CD4-positive, alpha-beta memory T cell (primary cell): Measurements from ENCODE around the gene GOLPH3. TPM values are rescaled to one million over a fixed set of nuclear protein-coding genes. Genes with fewer than 3 reads are reported as not detected.
"Not testable (repeated sequence)": the region's sequence is repeated elsewhere in the genome, so short reads cannot be mapped to it uniquely, and the experiment has no call there.

Source experiments
- CTCF ChIA-PET: fragments of 350-600 bp; sonication (Branson Sonifier 250); formaldehyde crosslinking; loops from one replicate; lab custom pipeline; 2021; ENCODE audit warnings: inconsistent platforms; ENCODE audit not compliant: partially characterized antibody; lab: Charles Lee
- POLR2A ChIA-PET: fragments of 350-600 bp; sonication (Branson Sonifier 250); formaldehyde crosslinking; loops from one replicate; lab custom pipeline; 2021; ENCODE audit not compliant: partially characterized antibody; lab: Charles Lee
- DNase-seq, 5 donors: peaks; one replicate each; pipeline versions ENCODE4 v3.0.0 to v3.0.0-alpha.2; 2020 to 2022; ENCODE audit warnings: mixed read lengths in 1 of 5
- H3K27ac ChIP-seq: one replicate; pipeline ENCODE4 v1.7.0; 2013; ENCODE audit warnings: low read depth, low read length
- H3K27me3 ChIP-seq: 2 replicates; pipeline ENCODE4 v1.7.0; 2013; ENCODE audit warnings: mild to moderate bottlenecking, low read length, moderate library complexity; ENCODE audit not compliant: insufficient read depth
- H3K36me3 ChIP-seq: 2 replicates; pipeline ENCODE4 v1.7.0; 2013; ENCODE audit warnings: mild to moderate bottlenecking, low read length, moderate library complexity; ENCODE audit not compliant: insufficient read depth
- H3K4me1 ChIP-seq: 2 replicates; pipeline ENCODE4 v1.7.0; 2013; ENCODE audit warnings: mild to moderate bottlenecking, low read length, moderate library complexity; ENCODE audit not compliant: insufficient read depth
- H3K4me3 ChIP-seq, 2 donors: one replicate each; pipeline ENCODE4 v1.7.0; 2013; ENCODE audit warnings: low read length in 2 of 2, mild to moderate bottlenecking in 1 of 2
- H3K9me3 ChIP-seq, 2 donors: one replicate each; pipeline ENCODE4 v1.7.0; 2013; ENCODE audit warnings: low read length in 2 of 2, control low read depth in 1 of 2; ENCODE audit not compliant: control insufficient read depth in 1 of 2
- H3K27ac Mint-ChIP-seq, 7 donors: one replicate each; pipeline ENCODE4 v1.8.0; 2020 to 2021; ENCODE audit warnings: mixed read lengths in 7 of 7, mild to moderate bottlenecking in 6 of 7, inconsistent platforms in 3 of 7, moderate library complexity in 3 of 7
- H3K27me3 Mint-ChIP-seq, 2 donors: one replicate each; pipeline ENCODE4 v1.8.0; 2020 to 2021; ENCODE audit warnings: mixed read lengths in 2 of 2
- H3K36me3 Mint-ChIP-seq, 2 donors: one replicate each; pipeline ENCODE4 v1.8.0; 2020 to 2021; ENCODE audit warnings: mixed read lengths in 2 of 2, inconsistent platforms in 1 of 2, mild to moderate bottlenecking in 1 of 2
- H3K4me1 Mint-ChIP-seq, 4 donors: one replicate each; pipeline ENCODE4 v1.8.0; 2020 to 2021; ENCODE audit warnings: mixed read lengths in 4 of 4, mild to moderate bottlenecking in 1 of 4
- H3K4me3 Mint-ChIP-seq, 8 donors: one replicate each; pipeline ENCODE4 v1.8.0; 2020 to 2021; ENCODE audit warnings: mixed read lengths in 8 of 8, mild to moderate bottlenecking in 7 of 8, moderate library complexity in 6 of 8, inconsistent platforms in 3 of 8
- H3K9me3 Mint-ChIP-seq, 8 donors: one replicate each; pipeline ENCODE4 v1.8.0; 2020 to 2021; ENCODE audit warnings: mixed read lengths in 8 of 8, mild to moderate bottlenecking in 5 of 8, inconsistent platforms in 3 of 8, moderate library complexity in 1 of 8
- intact Hi-C: fragments of 100-400 bp; cut with micrococcal nuclease; formaldehyde crosslinking; loops from one replicate; pipeline ENCODE4 v1.15.1; 2023
- polyA plus RNA-seq, 2 donors: library from polyadenylated mRNA; unstranded; fragments of 300-500 nt; fragmentation: Illumina TruSeq; gene quantifications; one replicate each; pipeline ENCODE4 v1.2.3, GENCODE V29; 2021
- total RNA-seq, 2 experiments: library from RNA; stranded (reverse); gene quantifications; one replicate each; pipeline ENCODE4 v1.2.3, GENCODE V29; 2021

The GOLPH3 gene
- total RNA-seq (10 to 100 TPM; 67.4 to 74.5 TPM), polyA plus RNA-seq (100 to 1,000 TPM in 1 of 2 donors, 10 to 100 TPM in 1; 98.0 to 107 TPM)

DNA sequence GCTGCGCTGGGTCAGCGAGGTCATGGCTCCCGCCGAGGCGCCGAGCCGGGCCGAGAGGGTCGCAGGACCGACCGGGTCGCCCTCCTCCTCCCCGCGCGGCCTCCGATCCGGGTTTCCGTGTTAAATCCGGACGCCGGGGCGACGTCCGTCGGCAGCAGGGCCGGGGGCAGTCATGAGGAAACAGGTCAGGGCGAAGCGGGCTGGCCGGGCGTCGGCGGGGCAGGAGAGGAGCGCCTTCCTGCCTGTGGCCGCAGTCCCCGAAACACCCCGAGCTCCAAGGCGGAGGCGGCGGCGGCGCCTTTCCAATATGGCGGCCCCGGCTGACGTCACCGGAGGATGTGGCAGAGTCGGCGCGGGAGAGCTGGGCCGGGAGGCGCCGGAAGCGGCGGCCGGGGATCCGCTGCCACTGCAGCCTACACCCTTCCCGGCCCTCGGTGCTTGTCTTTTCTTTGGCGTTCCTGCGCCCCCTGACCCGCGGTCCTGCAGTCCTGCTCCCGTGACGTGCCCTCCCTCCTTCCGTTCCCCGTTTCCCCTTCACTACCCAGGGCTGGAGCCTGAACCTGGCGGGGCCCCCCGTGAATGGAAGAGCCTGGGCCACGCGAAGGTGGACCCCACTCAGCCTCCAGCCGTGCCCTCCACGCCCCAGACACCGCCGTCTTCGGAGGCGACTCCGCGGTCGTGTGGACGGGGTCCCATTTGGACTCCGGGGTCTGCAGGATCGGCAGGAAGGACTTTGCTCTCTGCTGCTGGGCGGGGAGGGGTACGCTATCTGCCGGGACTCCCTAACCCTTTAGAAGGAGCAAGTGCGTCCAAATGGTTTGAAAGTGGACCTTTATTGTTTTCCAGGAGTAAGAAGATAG is at the start of gene GOLPH3:
TSS of gene GOLPH3 (minus strand) at position 309 of the 860 bp plus-strand sequence. CDS start at position 24, 285 bp downstream.
- H3K4me1 Mint-ChIP-seq = peaks cover 24 to 52% (median 31%) of the 10 kb centered on the region in 4 donors
- peaks cover 0 to 2% (median 0%) of the 10 kb centered on the region in 8 donors for H3K9me3 Mint-ChIP-seq
- CTCF ChIA-PET = interaction anchor here (0.6 to 1.1 kb wide), 6 partner anchors 9 to 416 kb away, joined by 3 read pairs; no protein-coding TSS in a partner anchor
- H3K27me3 Mint-ChIP-seq = peaks cover 2 to 7% of the 10 kb centered on the region in 2 donors
- peak within 1 kb of the TSS; percentile 62 to 69 for H3K4me3 ChIP-seq
- peaks cover 18 to 37% of the 10 kb centered on the region in 2 donors for H3K36me3 Mint-ChIP-seq
- POLR2A ChIA-PET = interaction anchor here (0.8 to 3.9 kb wide), 15 partner anchors 10 to 415 kb away, joined by 3 to 19 read pairs (median 5); partner anchors contain the start of genes MTMR12, SUB1 and ZFR
- intact Hi-C loops = loop anchor here (1.0 to 5.0 kb wide), 6 partner anchors 42 to 642 kb away; partner anchors contain the start of genes C5orf22, DROSHA, SUB1 and ZFR
- no peaks in the 10 kb centered on the region for H3K9me3 ChIP-seq
- peak; percentile 89 to 94 (median 91) for DNase-seq
- peak within 1 kb of the TSS; percentile 93 to 99 (median 99) for H3K27ac Mint-ChIP-seq
- H3K27ac ChIP-seq = peak within 1 kb of the TSS; percentile 98
- H3K4me1 ChIP-seq = peaks cover 31% of the 10 kb centered on the region
- H3K36me3 ChIP-seq = no peaks in the 10 kb centered on the region
- H3K27me3 ChIP-seq = no peaks in the 10 kb centered on the region
- peak within 1 kb of the TSS; percentile 94 to 99 (median 98) for H3K4me3 Mint-ChIP-seq

DNA sequence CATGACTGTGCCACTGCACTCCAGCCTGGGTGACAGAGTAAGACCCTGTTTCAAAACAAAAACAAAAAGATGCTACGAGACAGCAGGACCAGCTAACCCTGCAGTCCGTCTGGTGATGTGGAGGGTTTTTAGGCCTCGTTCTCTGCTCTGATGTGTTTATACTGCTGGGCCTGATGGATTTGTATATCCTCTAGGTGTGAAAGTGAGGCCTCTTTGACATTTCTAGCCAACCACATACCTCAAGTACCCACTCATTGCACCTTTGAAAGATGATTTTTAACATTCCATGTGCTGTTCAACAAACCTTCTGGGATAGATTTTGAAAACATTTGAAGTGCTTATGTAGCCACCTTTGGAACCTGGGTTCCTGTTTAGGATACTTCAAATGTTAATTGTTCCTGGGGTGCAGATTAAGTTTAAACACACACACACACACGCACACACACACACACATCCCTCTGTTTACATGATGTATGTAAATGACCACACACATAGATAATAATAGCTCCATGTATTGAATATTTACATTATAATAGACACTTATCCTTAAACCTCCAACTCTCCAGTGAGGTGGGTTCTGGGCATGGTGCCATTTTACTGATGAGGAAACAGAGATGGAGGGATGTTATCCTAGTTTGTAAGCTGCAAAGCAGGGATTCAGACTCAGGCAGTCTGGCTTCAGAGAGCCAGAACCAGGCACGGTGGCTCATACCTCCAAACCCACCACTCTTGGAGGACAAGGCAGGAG is 48.8 kb upstream of the GOLPH3 start:
- ChIA-PET POLR2A (no interaction called here), CTCF (interaction anchor here (3.4 to 6.1 kb wide), 2 partner anchors 10 to 107 kb away, joined by 12 to 35 read pairs; no protein-coding TSS in a partner anchor)
- no peak overlapping the region for H3K27ac Mint-ChIP-seq
- no peaks in the 10 kb centered on the region for H3K36me3 ChIP-seq
- no peak for DNase-seq
- H3K27ac ChIP-seq = no peak overlapping the region
- intact Hi-C loops = no loop called here
- H3K4me3 ChIP-seq = no peak overlapping the region
- H3K27me3 ChIP-seq = no peaks in the 10 kb centered on the region
- no peaks in the 10 kb centered on the region for H3K9me3 ChIP-seq
- H3K4me1 Mint-ChIP-seq = no peaks in the 10 kb centered on the region
- no peaks in the 10 kb centered on the region for H3K27me3 Mint-ChIP-seq
- no peaks in the 10 kb centered on the region for H3K9me3 Mint-ChIP-seq
- no peak overlapping the region for H3K4me3 Mint-ChIP-seq
- H3K36me3 Mint-ChIP-seq = peaks cover 0 to 11% of the 10 kb centered on the region in 2 donors
- H3K4me1 ChIP-seq = no peaks in the 10 kb centered on the region

DNA sequence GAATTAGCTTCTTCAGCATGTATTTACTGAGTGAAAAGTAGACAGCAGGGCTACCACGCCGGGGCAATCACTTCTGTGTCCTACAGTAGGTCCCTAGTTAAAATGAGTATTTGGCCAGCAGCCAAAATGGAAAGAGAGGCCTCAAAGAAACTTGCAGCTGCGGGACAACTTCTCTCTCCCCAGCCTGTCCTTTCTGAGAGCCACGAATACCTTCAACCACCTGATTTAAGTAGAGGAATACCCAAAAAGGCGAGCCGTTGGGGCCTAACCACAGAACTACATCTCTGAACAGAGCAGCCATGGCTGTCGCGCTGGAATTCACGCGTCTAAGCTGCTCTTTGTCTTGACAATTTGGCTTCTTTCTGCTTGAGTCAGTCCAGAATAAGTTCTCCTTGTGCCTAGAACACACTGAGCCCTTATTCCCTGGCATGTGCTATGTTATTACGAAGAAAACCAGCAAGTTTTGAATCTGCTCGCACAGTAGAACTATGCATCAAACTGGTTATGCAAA is 43.8 kb upstream of the GOLPH3 start:
- H3K4me3 Mint-ChIP-seq = no peak overlapping the region
- ChIA-PET POLR2A (no interaction called here), CTCF (interaction anchor here (2.8 kb wide), 1 partner anchor 14 kb away, joined by 8 read pairs; no protein-coding TSS in a partner anchor)

DNA sequence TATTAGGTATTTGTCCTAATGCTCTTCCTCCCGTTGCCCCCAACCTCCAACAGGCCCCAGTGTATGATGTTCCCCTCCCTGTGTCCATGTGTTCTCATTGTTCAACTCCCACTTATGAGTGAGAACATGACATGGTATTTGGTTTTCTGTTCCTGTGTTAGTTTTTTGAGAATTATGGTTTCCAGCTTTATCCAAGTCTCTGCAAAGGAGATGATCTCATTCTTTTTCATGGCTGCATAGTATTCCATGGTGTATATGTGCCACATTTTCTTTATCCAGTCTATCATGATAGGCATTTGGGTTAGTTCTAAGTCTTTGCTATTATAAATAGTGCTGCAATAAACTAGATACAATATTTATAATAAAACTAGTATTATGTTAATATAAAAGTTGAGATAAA is 40.2 kb upstream of the GOLPH3 start:
- CTCF ChIA-PET, intact Hi-C loops: not testable (repeated sequence)

More for the DNA sequence above, 43.8 kb upstream of the GOLPH3 start:
- Histone ChIP-seq H3K4me3 (no peak overlapping the region), H3K36me3 (no peaks in the 10 kb centered on the region), H3K4me1 (no peaks in the 10 kb centered on the region), H3K27ac (no peak overlapping the region), H3K9me3 (no peaks in the 10 kb centered on the region), H3K27me3 (no peaks in the 10 kb centered on the region)
- H3K27ac Mint-ChIP-seq = no peak overlapping the region
- no peaks in the 10 kb centered on the region for H3K9me3 Mint-ChIP-seq
- H3K27me3 Mint-ChIP-seq = no peaks in the 10 kb centered on the region
- H3K4me1 Mint-ChIP-seq = no peaks in the 10 kb centered on the region
- intact Hi-C loops = no loop called here
- DNase-seq = no peak
- H3K36me3 Mint-ChIP-seq = no peaks in the 10 kb centered on the region

DNA sequence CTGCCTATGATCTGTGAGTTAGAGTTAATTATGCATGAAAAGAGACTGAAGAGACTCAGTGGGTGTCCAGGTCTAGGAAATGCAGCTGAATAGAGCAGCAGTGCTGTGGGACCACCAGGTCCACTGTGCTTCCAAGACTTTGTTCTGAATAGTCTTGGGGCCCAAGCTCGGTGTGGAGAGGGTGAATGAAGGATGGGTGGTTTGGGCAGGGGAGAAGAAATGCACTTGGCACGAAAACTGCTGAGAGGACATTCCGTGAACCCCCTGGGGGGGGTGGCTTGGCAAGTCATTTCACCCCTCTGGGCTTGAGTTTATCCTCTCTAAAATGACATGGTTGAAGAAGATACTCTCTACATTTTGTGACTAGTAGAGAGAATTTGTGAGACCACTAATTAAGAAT is 36.0 kb upstream of the GOLPH3 start:
- Mint-ChIP-seq H3K27ac (peak overlapping the region in 2 of 7 donors; percentile 35 to 42), H3K9me3 (no peaks in the 10 kb centered on the region), H3K36me3 (no peaks in the 10 kb centered on the region), H3K4me1 (peaks cover 4 to 16% (median 7%) of the 10 kb centered on the region in 4 donors), H3K27me3 (no peaks in the 10 kb centered on the region), H3K4me3 (no peak overlapping the region)
- H3K4me1 ChIP-seq = peaks cover 8% of the 10 kb centered on the region
- H3K27me3 ChIP-seq = no peaks in the 10 kb centered on the region
- intact Hi-C loops = no loop called here
- no peak overlapping the region for H3K27ac ChIP-seq
- no peak for DNase-seq
- no peaks in the 10 kb centered on the region for H3K9me3 ChIP-seq
- no peaks in the 10 kb centered on the region for H3K36me3 ChIP-seq
- CTCF ChIA-PET = no interaction called here
- H3K4me3 ChIP-seq = no peak overlapping the region
- POLR2A ChIA-PET = no interaction called here

More for the DNA sequence above, 40.2 kb upstream of the GOLPH3 start:
- POLR2A ChIA-PET, H3K27ac Mint-ChIP-seq, H3K27me3 ChIP-seq, H3K4me3 ChIP-seq, H3K36me3 ChIP-seq, H3K4me3 Mint-ChIP-seq, H3K27ac ChIP-seq, H3K36me3 Mint-ChIP-seq, H3K4me1 ChIP-seq, DNase-seq, H3K27me3 Mint-ChIP-seq, H3K9me3 ChIP-seq, H3K9me3 Mint-ChIP-seq: not testable (repeated sequence)
- H3K4me1 Mint-ChIP-seq = peaks cover 4 to 16% (median 7%) of the 10 kb centered on the region in 4 donors

DNA sequence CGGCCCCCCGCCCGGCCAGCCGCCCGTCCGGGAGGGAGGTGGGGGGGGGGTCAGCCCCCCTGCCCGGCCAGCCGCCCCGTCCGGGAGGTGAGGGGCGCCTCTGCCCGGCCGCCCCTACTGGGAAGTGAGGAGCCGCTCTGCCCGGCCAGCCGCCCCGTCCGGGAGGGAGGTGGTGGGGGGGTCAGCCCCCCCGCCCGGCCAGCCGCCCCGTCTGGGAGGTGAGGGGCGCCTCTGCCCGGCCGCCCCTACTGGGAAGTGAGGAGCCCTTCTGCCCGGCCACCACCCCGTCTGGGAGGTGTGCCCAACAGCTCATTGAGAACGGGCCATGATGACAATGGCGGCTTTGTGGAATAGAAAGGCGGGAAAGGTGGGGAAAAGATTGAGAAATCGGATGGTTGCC is 34.7 kb upstream of the GOLPH3 start:
- POLR2A ChIA-PET, H3K36me3 ChIP-seq, H3K9me3 ChIP-seq, CTCF ChIA-PET, H3K27ac Mint-ChIP-seq, H3K27ac ChIP-seq, H3K4me3 Mint-ChIP-seq, H3K36me3 Mint-ChIP-seq, H3K4me1 ChIP-seq, H3K4me3 ChIP-seq, H3K27me3 Mint-ChIP-seq, DNase-seq, intact Hi-C loops, H3K27me3 ChIP-seq, H3K9me3 Mint-ChIP-seq: not testable (repeated sequence)
- peaks cover 4 to 16% (median 7%) of the 10 kb centered on the region in 4 donors for H3K4me1 Mint-ChIP-seq

DNA sequence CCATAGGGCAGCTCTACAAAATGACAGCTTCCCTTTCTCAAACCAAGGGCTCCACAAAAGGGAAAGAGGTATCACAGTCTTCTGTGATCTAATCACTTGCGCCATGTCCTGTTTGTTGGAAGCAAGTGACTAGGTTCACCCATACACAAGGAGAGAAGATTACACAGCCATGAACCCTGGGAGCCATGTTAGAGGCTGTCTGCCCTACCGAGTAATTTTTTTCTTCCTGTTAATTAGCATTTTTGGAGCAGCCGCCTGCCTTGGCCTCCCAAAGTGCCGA is 33.2 kb upstream of the GOLPH3 start:
- intact Hi-C loops = no loop called here
- H3K27me3 Mint-ChIP-seq = peaks cover 1 to 8% of the 10 kb centered on the region in 2 donors
- no peak overlapping the region for H3K27ac Mint-ChIP-seq
- POLR2A ChIA-PET = no interaction called here
- no peaks in the 10 kb centered on the region for H3K36me3 Mint-ChIP-seq
- H3K9me3 Mint-ChIP-seq = no peaks in the 10 kb centered on the region
- CTCF ChIA-PET = no interaction called here
- H3K27me3 ChIP-seq = no peaks in the 10 kb centered on the region
- H3K36me3 ChIP-seq = no peaks in the 10 kb centered on the region
- H3K4me3 Mint-ChIP-seq = no peak overlapping the region
- H3K4me3 ChIP-seq = no peak overlapping the region
- DNase-seq = no peak
- no peaks in the 10 kb centered on the region for H3K9me3 ChIP-seq
- no peak overlapping the region for H3K27ac ChIP-seq
- peaks cover 4 to 16% (median 7%) of the 10 kb centered on the region in 4 donors for H3K4me1 Mint-ChIP-seq
- peaks cover 8% of the 10 kb centered on the region for H3K4me1 ChIP-seq
